H1 (cell line): ENCODE data around the gene ZAP70. TPM values are rescaled to one million over a fixed set of nuclear protein-coding genes. Genes with fewer than 3 reads are reported as not detected.

Experiments used
- BRCA1 ChIP-seq: IDR thresholded peaks from 2 replicates; pipeline ENCODE4 v1.6.1; 2012; ENCODE audit warnings: low read depth, low read length, improper control_type of control experiment
- CTCF ChIP-seq, 3 experiments: IDR thresholded peaks; 1 replicate in 2 of 3; 2 replicates in 1 of 3; pipeline versions ENCODE4 v1.5.1 to v1.6.1; 2011; ENCODE audit warnings: low read length in 3 of 3, mild to moderate bottlenecking in 3 of 3, inconsistent platforms in 2 of 3, low read depth in 1 of 3, moderate library complexity in 1 of 3; ENCODE audit not compliant: insufficient read depth in 1 of 3; ENCODE audit errors: control extremely low read depth in 1 of 3
- E2F6 ChIP-seq: IDR thresholded peaks from 2 replicates; pipeline ENCODE4 v1.6.1; 2012; ENCODE audit warnings: inconsistent platforms
- SP1 ChIP-seq: IDR thresholded peaks from 2 replicates; pipeline ENCODE4 v1.6.1; 2011; ENCODE audit warnings: low read depth, low read length
- SUZ12 ChIP-seq: fragments of 200-600 bp; sonication (generic); IDR thresholded peaks from 2 replicates; pipeline ENCODE4 v1.6.1; 2012; ENCODE audit warnings: mild to moderate bottlenecking, inconsistent platforms, low read length, moderate library complexity, mixed read lengths
- TEAD4 ChIP-seq: IDR thresholded peaks from 2 replicates; pipeline ENCODE4 v1.6.1; 2012; ENCODE audit warnings: low read depth, low read length, inconsistent platforms, mixed read lengths
- ZNF274 ChIP-seq: IDR thresholded peaks from 2 replicates; pipeline ENCODE4 v1.7.0; 2012; ENCODE audit warnings: low read length, borderline replicate concordance; ENCODE audit errors: extremely low read depth
- polyA plus RNA-seq, 7 experiments: library from polyadenylated mRNA; depleted of rRNA in 3 of 7; stranded (reverse) in 5 of 7; unstranded in 2 of 7; fragments of >200 nt in 5 of 7; fragments of 200-250 nt in 2 of 7; gene quantifications; 1 replicate in 5 of 7; 2 replicates in 1 of 7; 4 replicates in 1 of 7; pipeline versions ENCODE4 v1.2.1 to v1.2.3, GENCODE V29; 2011 to 2013; ENCODE audit warnings: missing spikeins in 2 of 7, mixed read lengths in 2 of 7
- total RNA-seq: library from RNA; stranded (reverse); fragmentation: NEBNext Ultra II Directional; extraction: Animal tissue kit (Norgen Biotek cat#: 25700); gene quantifications from 2 replicates; pipeline ENCODE4 v1.2.1, GENCODE V29; 2021

Gene ZAP70
- total and polyA plus RNA-seq, 2 of the 8 experiments (the other 6 are each of a cell fraction or from before 2014, with no cell fraction given), result 0.15 TPM; not detected in 1

DNA sequence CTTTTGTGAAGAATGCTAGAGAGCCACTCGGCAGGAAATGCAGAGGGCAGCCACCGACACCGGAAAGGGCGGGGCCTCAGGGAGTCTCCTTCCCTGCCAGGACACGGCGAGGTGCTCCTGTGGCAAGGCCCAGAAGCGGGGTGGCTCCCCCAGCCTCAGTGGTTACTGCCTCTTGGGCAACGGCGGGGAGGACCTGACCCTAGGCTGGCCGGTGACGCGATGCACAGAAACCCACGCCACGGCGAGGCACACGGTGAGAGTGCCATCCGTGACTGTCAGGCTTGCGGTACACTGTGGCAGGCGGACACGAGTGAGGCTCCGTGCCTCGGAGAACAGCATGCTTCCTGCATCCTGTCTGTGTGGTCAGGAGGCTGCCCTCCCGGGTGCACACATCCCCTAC lies 47.8 kb downstream of the ZAP70 start (continued):
- TF ChIP-seq CTCF (IDR thresholded peaks at IDR 0.05; ENCODE audit: control extremely low read depth in 1 of 3, insufficient read depth in 1 of 3, low read depth in 1 of 3, low read length in 3 of 3) (no peak), E2F6 (no peak), TEAD4 (no peak), ZNF274 (no peak), SP1 (no peak), BRCA1 (no peak), SUZ12 (no peak)
